HG03159 (cell line): ENCODE data around the gene CPPED1.
"Not testable (repeated sequence)": the region's sequence is repeated elsewhere in the genome, so short reads cannot be mapped to it uniquely, and the experiment has no call there.

Source experiments
- ATAC-seq: cut with Tn5 transposase; IDR thresholded peaks from one replicate; pipeline ENCODE4 v1.9.1; 2021; ENCODE audit warnings: mild to moderate bottlenecking, moderate library complexity; ENCODE audit not compliant: unreplicated experiment

The CPPED1 gene

DNA sequence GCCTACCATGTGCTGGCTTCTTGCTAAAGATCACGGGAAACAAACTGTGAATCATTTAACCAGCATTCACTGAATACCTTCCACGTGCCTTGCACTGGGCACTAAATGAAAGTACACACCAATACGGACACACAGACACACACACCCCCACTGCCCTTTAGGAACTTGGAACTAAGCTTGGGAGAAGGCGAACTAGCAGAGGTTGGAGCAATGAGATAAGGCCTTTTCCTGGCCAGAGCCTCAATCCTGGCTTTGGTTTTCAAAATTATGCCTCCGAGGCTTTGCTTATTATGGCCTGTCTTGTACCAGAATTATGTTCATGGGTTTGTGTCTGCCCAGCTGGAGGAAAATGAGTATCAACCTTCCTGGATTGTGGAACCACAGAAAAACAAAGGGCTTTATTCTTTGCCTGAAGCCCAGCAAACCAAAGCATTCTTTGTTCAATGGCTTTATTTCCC is 32.3 kb downstream of the CPPED1 start:
- ATAC-seq: no peak

DNA sequence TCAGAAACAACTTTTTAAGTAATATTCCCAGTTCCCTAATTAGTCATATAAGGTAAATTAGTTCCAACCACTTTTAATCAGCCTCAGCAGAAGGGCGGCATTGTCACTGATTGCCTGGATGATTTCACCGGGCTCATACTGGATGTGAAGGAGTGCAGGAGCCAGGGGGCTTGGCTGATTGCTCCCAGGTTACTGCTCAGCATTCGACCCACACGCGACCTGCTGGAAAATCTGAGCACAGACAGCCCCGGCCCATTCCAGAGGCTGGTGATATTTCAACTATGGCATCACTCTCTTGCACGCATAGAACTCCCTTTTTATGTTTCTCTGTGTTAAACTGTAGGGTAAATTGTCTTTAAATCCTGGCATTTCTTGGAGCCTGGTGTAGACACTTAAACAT is 34.2 kb downstream of the CPPED1 start:
- no peak for ATAC-seq

DNA sequence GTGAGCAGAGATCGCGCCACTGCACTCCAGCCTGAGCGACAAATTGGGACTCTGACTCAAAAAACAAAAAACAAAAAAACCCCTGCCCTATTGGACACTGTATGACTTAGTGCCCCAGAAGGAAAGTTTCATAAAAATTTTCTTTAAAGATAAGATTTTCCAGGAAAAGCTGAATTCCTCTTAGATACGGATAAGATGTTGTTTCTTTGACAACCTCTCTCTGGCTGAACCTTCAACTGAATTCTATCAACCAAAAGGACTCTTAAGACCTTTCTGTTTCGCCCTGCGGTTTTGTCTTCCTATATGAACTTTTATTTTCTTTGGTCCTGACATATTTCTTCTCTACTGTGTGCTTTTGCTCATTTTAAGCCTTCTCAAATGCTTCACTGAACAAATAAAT is 35.8 kb downstream of the CPPED1 start:
- no peak for ATAC-seq

DNA sequence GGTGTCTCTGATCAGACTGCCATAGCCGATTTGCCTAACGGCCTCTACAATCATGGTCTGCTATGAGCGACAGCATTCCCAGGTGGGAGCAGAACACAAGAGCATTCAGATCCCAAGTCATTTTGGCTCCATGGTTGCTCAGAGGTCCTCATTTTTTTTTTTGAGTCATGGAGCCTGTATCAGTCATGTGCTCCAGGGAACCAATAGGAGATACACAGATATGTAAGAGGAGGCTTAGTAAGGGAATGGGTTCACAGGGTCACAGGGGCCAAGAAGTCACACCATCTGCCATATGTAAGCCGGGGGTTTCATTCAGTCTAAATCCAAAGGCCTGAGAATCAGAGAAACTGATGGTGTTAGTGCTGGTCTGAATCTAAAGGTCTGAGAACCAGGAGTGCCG is 36.8 kb downstream of the CPPED1 start:
- ATAC-seq: no peak

DNA sequence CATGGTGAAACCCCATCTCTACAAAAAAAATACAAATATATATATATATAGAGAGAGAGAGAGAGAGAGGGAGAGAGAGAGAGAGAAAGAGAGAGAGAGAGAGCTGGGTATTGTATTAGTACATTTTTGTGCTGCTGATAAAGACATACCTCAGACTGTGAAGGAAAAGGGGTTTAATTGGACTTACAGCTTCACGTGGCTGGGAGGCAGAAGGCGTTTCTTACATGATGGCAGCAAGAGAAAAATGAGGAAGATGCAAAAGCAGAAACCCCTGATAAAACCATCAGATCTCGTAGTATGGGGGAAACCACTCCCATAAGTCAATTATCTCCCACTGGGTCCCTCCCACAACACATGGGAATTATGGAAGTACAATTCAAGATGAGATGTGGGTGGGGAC is 37.5 kb downstream of the CPPED1 start:
- ATAC-seq: not testable (repeated sequence)

DNA sequence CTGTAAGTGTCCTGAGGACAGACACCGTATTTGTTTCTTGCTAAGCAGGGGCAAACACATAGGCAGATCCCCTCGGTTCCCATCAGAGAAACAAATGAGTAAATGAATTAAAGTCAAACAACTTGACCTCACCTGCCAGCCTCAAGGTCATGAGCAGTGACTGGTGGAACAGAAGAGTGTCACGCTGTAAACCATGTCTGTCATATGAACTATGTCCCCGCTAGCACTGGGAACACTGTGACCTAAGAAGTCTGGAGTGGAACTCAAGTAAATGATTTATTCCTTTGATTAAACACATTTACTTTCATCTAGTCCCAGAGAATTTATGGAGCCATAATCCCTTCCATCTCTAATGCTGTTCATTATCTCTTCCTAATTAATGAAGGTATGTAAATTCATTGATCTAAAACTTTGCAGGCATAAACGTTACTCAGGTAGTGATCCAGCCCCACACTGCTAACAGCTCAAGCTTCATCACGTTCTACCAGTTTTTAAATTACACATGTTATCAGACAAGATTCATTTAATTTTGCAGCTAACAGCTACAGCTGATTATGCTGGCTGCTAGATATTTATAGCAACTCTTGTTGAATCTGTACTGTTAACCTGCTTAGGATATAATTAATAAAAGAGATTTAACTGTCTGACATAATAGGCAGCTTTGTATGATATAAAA is 38.7 kb downstream of the CPPED1 start:
- ATAC-seq: no peak

DNA sequence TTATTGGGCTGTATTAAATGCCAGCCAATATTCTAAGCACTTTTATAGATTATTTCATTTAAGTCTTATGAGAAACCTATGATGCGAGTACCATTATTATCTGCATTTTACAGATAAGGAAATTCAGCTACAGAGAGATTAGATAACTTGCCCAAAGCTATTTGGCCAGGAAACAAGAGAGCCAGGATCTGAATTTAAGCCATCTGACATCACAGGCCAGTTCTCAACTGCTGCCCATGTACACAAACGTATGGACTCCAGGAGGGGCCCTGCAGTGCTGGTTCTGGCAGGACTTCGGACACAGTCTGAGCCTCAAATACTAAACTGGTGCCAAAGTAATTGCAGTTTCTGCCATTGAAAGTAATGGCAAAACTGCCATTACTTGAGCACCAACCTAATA is 40.2 kb downstream of the CPPED1 start:
- ATAC-seq: no peak

DNA sequence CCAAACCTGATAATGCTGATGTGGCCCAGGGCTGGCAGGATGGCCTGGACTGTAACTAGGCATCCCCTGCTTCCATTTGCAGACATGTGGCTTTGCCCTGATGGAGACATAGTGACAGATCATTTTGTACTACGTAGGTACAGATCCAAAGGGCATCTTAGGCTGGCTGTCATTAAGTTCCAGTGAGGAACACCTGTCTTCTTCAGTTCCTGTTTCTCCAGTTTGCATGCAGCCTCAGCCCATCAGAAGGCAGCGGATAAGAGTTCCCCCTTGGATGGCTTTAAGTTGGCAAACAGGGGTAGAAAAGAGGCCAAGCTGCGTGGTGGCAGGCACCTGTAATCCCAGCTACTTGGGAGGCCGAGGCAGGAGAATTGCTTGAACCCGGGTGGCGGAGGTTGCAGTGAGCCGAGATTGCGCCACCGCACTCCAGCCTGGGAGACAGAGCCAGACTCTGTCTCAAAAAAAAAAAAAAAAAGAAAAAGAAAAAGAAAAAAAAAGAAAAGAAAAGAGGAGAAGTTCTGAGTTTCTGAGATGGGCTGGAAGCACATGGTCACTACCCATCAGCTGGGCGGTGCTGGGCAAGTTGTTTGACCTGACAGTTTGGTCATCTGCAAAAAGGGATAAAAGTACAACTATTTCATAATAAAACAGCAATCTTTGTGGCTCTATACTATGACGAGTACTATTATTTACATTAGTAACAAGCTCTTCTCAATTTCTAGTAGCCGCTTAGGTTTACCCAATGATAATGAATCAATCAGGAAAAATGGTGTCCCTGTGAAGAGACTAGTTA is 42.7 kb downstream of the CPPED1 start:
- ATAC-seq: no peak

DNA sequence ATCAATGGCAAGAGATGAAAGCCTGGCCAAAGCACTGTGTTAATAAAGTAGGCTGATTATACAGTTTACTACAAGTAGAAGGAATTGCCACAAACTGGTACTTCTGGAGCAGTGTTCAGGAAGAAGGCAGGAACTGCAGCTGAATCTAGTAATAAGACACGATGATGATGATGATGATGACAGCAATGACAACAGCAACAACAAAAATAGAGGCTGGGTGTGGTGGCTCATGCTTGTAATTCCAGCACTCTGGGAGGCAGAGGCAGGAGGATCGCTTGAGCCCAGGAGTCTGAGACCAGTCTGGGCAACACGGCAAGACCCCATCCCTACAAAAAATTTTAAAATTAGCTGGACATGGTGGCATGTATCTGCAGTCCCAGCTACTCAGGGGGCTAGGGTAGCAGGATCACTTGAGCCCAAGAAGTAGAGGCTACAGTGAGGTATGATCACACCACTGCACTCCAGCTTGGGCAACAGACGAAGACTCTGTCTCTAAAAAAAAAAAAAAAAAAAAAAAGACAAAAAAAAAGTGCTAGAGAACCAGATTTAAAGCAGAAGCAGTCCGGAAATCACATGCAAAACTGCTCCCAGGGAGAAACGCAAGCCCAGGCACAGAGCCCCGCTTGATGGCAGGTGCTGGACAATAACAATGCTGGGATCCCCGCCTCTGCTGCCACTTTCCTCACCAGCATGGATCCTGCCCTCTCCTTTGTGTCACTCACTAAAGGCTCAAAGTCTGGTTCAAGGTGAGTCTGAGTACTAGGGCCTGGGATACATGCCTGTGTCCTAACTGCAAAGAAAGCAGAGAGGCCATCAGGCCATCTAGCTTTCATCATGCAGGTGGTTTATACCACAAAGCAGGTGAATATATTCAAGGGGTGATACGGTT is 44.8 kb downstream of the CPPED1 start:
- no peak for ATAC-seq

DNA sequence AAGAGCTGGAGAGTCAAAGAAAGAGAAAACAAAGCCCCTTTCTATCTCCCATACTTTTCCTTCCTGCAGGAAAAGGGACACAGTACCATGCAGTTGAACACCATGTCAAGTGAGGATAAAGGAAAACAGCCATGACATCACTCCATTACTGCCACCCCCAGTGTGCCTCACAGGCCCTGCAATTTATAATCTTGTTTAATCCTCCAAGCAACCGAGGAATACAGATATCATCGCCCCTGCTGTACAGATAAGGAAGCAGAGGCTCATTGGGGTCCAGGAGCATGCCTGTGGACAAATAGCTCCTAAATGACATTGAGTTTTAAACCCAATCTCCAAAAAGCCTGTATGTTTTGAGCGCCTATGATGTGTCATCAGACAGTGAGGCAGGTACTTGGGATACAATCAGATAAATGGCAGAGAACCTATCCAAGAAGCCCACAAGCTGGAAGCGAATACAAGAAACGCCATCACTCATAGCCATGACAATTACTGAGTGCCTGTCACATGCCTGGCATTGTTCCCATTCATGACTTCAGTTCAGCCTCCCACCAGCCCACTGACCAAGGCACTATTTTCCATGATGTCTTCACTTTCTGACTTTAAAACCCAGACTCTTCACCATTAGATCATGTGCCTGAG is 45.5 kb downstream of the CPPED1 start:
- ATAC-seq: no peak

DNA sequence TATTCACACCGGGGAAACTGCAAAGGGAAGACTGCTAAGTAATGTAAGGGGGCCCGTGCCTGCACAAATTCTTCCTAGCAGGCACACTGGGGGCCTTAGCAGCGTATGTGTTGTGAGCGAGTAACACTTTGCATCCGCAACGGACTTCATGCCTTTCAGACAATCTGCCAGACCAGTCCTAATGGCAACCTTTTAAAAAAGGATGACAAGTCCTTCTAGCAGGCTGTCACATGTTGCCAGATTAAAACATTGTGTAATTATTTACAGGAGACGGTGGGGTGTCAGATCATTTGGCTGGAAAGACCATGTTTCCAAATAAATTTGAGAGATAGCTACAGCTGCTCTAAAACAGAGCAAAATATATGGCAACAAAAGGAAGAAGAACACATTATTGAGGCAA is 46.1 kb downstream of the CPPED1 start:
- no peak for ATAC-seq

DNA sequence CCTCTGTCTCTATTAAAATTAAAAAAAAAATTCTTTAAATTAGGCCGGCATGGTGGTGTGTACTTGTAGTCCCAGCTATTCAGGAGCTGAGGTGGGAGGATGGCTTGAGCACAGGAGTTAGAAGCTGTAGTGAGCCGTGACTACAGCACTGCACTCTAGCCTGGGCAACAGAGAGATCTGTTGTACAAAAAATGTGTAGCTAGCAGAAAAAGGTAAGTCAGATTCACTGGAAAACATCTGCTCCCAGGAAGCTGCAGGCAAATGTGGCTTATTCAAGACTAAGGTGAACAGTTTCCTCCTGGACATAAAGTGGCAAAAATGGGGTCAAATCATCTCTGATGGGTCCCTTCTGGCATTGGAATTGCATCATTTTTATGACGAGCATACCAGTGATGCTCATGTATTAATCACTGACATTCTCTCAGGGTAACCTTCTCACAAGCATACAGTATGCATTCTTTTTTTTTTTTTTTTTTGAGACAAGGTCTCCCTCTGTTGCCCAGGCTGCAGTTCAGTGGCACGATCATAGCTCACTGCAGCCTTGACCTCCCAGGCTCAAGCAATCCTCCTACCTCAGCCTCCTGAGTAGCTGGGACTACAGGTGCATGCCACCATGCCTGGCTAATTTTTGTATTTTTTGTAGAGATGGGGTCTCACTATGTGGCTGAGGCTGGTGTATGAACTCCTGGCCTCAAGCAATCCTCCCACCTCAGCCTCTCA is 48.7 kb downstream of the CPPED1 start:
- ATAC-seq: no peak

DNA sequence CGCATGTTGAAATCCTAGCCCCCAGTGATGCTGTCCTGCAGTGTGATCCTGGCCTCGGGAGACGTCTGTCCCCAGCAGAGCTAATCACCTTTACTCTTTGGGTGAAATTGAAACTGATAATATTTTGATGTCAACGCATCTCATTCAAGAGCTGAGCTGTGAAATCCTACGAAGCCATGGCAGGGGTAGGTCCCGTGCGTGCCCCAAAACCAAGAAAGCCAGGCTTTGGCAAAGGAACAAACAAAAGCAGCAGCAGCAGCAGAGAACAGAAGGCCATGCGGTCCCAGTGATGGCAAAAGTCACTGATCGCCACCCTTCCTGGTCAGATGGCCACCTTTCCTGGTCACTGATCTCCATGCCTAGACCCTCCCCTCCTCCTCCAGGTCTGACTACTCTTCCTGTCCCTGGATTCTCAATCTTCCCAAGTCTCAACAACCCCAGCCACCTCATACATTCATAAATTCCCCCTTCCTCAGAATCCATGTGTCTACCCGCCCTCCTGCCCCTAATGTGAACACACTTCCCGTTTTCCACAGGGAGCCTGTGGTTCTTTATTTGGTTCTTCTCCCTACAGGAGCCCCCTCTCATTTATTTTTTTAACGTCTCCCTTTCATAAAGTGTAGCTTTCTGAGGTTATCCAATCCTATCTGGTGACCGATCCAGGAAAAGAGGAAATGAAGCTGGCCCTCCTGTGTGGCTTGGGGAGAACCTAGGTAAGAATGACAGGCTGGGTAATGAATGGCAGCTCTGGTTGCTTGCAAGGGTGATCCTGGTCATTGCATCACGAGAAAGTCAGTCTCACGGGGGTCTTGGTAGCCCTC is 50.3 kb downstream of the CPPED1 start:
- no peak for ATAC-seq

DNA sequence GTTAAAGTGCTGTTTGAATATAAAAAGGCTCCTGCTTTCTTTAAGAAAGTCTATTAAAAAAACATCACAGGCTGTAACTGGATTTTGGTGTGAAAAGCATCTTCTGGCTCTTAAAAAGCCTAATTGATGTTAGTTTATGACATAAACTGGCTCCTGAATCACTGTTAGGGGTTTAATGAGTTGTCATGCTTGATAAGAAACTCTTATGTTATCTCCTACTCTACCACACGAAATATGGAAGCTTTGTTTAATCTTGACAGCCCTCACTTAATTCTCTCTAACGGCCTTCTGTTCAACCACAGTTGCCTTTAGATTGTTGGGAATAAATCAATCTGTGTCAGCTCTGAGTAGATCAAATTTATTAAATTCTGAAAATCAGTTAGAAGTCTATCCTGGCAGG is 51.5 kb downstream of the CPPED1 start:
- no peak for ATAC-seq

DNA sequence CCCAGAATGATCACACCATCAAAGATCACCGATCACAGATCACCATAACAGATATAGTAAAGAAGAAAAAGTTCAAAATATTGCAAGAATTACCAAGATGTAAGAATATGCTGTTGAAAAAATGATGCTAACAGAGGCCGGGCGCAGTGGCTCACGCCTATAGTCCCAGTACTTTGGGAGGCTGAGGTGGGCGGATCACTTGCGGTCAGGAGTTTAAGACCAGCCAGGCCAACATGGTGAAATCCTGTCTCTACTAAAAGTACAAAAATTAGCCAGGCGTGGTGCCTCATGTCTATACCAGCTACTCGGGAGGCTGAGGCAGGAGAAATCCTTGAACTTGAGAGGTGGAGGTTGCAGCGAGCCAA is 53.2 kb downstream of the CPPED1 start:
- no peak for ATAC-seq

DNA sequence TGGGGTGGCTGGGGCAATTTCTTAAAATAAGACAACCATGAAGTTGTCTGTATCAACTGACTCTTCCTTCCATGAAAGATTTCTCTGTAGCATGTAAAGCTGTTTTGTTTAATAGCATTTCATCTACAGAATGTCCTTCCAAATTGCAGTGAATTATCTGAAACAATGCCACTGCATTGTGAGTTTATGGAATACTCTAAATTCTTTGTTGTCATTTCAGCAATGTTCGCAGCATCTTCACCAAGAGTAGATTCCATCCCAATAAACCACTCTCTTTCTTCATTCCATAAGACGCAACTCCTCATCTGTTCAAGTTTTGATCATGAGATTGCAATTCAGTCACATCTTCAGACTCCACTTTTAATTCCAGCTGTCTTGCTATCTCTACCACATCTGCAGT is 54.6 kb downstream of the CPPED1 start:
- ATAC-seq: no peak

DNA sequence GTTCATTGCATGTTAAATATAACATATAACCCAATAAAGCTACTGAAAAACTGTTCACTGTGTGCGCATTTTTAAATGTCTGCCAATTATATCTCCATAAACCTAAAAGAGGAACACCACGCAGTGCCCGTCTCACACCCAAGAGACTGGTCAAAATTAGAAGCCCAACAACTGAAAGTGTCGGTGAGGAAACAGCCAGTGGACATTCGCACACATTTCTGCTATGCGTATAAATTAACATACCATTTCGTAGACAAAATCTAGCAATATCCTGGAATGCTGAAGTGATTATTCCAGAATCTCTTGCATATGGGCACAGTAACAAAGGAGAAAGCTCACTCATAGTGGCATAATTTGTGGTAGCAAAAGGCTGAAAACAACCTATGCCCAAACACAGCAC is 55.9 kb downstream of the CPPED1 start:
- no peak for ATAC-seq

DNA sequence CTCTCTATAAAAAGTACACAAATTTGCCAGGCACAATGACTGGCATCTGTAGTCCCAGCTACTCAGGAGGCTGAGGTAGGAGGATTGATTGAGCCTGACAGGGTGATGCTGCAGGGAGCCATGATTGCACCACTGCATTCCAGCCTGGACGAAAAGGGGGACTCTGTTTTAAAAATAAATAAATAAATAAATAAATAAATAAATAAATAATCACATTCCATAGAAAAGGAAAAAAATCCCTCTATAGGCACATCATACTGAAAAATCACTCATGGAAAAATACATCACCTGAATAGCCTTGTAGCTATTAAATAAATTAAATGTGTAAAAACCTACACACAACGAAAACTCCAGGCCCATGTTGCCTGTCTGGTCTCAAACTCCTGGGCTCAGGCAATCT is 56.4 kb downstream of the CPPED1 start:
- no peak for ATAC-seq

DNA sequence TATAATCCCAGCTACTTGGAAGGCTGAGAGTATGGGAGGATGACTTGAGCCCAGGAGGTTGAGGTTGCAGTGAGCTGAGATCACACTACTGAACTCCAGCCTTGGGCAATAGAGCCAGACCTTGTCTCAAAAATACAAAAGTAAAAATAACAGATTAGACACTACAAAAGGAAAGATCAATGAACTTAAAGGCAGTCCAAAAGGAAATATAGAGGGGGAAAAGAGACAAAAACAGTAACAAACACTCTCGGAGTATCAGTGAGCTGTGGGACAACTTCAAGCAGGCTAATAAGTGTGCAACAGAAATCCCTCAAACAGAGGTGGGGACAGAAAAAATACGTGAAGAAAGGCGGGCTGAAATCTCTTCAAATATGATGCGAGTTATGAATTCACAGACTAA is 58.8 kb downstream of the CPPED1 start:
- ATAC-seq: no peak

DNA sequence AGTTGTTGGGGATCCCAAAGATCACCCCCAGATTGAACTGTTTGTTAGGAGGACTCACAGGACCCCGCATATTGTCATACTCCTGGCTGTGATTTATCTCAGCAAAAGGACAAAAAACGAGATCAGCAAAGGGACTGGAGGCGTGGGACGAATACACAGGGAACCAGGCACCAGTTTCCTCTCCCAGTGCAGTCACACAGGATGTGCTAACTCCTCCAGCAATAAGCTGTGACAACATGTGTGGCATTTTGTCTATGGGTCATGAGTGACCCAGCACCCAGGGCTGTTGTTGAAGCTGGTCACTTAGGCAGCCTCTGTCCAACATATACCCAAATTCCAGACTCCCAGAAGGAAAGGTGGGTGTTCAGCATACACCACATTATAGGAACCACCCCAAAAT is 60.9 kb downstream of the CPPED1 start:
- no peak for ATAC-seq
